ENCODE measurements around the gene SZT2.

GRCh38 chr1:43499898-43500297 lies 110.2 kb downstream of the SZT2 start:
- TF ChIP-seq ZBTB43 (CRISPR knock-in tag; IDR thresholded peaks at IDR 0.05) (no peak), STAT6 (CRISPR knock-in tag; conservative IDR thresholded peaks at IDR 0.05; ENCODE audit: low read depth) (no peak), CTCF (IDR thresholded peaks at IDR 0.05) (no peak), MAX (CRISPR knock-in tag; IDR thresholded peaks at IDR 0.05) (no peak), NR1H2 (CRISPR knock-in tag; IDR thresholded peaks at IDR 0.05) (no peak), ZNF138 (CRISPR knock-in tag; conservative IDR thresholded peaks at IDR 0.05) (no peak), ATF3 (CRISPR knock-in tag; conservative IDR thresholded peaks at IDR 0.05) (no peak), ZNF263 (CRISPR knock-in tag; IDR thresholded peaks at IDR 0.05; ENCODE audit: low read depth) (no peak), ATF6 (CRISPR knock-in tag; IDR thresholded peaks at IDR 0.05) (no peak), IRF1 (CRISPR knock-in tag; IDR thresholded peaks at IDR 0.05) (no peak)

Data from WTC11 (cell line).